Erythroblast (primary cell): ENCODE data around the gene KIF13A.

Experiments
- DNase-seq, 2 experiments: peaks; one replicate each; lab custom pipeline; 2025; lab: John Stamatoyannopoulos, UW
- GATA1 ChIP-seq: IDR thresholded peaks from 2 replicates; pipeline ENCODE4 v1.6.1; 2011; ENCODE audit warnings: low read depth, mild to moderate bottlenecking, control low read depth, low read length, moderate library complexity
- POLR2A ChIP-seq: IDR thresholded peaks from 2 replicates; pipeline ENCODE4 v1.6.1; 2011; ENCODE audit warnings: mild to moderate bottlenecking, low read length

The KIF13A gene

DNA sequence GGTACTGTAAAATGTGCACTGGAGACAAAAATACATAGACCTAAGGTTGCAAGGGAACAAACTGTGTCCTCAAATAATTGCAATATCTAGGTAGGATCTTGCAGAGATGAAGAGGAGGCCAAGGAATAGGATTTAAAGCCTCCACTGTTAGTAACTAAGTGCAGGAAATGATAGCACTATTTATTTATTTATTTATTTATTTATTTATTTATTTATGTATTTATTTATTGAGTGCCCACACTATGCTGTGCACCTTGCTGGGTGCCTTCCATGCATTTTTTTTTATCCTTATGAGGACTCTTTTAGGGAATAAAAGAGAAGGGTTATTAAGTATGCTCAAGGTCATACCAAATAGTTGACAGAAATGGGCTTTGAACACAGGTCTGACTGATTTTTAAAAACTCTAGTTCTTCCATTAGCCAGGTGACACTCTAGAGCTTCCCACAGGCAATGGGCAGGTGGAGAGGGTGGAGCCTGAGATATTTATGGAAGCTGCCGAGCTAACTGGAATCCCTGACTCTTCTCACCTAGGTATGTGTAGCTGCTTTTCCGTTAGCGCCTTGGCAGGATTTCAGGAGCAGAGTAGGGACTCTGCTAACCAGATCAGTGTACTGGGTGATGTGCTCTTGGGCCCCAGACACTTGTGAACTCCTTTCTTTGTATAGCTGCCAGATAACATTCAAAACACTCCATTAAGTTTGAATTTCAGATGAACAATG, 268.0 kb downstream of the KIF13A start:
- TF ChIP-seq POLR2A (no peak), GATA1 (no peak)
- DNase-seq, result no peak

DNA sequence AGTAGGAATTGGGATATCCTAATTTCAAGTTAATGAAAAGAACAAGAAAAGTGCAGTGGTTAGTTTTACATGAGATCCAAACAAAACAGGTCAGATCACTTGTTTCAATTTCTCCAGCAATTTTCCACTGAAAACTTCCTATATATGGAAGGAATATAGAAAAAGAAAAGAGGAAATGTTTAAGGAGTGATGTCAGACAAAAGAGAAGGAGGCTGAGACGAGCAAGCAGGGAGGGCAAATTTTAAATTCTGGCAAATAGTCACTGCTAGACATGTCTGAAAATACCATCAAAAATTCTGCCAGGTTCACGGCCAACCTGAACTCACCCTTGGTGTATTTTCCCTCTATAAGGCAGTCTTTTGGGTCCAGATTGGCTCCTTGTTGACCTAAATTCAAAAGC, 271.2 kb downstream of the KIF13A start:
- DNase-seq, result no peak
- TF ChIP-seq GATA1 (no peak), POLR2A (no peak)

- DNase-seq, result peak; percentile 50 to 81
- TF ChIP-seq GATA1, result no peak
- no peak for TF ChIP-seq POLR2A
These were observed 272.3 kb downstream of the KIF13A start for GRCh38 chr6:17714879-17715851.

DNA sequence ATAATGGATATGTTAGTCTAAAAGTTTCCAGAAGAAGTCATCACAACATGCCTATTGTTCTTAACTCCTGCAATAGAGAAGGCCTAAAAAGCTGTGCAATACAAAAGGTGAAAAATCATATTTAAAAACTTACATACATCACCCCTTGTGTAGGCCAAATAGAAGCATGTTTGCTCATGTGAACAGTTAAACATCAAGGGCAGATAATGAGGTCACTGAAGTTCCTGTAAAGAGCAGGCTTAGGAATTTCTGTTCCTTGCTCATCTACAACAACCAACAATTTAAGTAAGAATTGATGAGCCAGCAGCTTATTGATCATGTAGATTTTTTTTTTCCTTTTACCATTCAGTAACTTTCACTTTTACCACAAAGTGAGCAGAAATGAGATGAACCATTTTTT, 273.3 kb downstream of the KIF13A start:
- DNase-seq, result no peak
- no peak for TF ChIP-seq POLR2A
- no peak for TF ChIP-seq GATA1

GRCh38 chr6:17712576-17712975, 274.9 kb downstream of the KIF13A start:
- TF ChIP-seq POLR2A (no peak), GATA1 (no peak)

GRCh38 chr6:17710331-17710730, 277.1 kb downstream of the KIF13A start:
- no peak for DNase-seq
- TF ChIP-seq GATA1, result no peak
- no peak for TF ChIP-seq POLR2A

More at GRCh38 chr6:17712576-17712975, 274.9 kb downstream of the KIF13A start:
- no peak for DNase-seq

GRCh38 chr6:17709476-17709875, 278.0 kb downstream of the KIF13A start:
- TF ChIP-seq POLR2A, result no peak
- no peak for TF ChIP-seq GATA1

More at GRCh38 chr6:17709476-17709875, 278.0 kb downstream of the KIF13A start:
- no peak for DNase-seq
